ENCODE results near the gene SELENOV. TPM values are rescaled to one million over a fixed set of nuclear protein-coding genes. Genes with fewer than 3 reads are reported as not detected.

Gene SELENOV, protein sequence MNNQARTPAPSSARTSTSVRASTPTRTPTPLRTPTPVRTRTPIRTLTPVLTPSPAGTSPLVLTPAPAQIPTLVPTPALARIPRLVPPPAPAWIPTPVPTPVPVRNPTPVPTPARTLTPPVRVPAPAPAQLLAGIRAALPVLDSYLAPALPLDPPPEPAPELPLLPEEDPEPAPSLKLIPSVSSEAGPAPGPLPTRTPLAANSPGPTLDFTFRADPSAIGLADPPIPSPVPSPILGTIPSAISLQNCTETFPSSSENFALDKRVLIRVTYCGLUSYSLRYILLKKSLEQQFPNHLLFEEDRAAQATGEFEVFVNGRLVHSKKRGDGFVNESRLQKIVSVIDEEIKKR
- not detected for total RNA-seq

DNA sequence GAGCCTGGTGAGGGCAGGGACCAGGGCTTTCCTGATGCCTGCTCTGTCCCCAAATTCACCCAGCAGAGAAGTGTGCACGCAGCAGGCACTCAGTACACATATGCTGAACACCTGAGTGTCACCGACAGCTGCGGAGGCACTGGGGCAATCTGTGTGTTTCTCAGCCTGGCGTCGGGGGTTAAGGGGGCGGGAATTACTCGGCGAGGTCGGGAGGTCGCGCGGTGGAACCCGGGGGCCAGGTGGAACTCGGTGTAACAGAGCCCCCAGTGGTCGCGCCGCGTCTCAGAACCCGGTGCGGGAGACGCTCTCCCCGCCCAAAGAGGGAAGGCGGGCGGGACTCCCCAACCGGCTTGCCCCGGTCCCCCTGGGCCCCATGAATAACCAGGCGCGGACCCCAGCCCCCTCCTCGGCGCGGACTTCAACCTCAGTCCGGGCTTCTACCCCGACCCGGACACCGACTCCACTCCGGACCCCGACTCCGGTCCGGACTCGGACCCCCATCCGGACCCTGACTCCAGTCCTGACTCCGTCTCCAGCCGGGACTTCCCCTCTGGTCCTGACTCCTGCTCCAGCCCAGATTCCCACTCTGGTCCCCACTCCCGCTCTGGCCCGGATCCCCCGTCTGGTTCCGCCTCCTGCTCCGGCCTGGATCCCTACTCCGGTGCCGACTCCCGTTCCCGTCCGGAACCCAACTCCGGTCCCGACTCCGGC, at the start of gene SELENOV:
Gene SELENOV (plus strand): TSS at position 300 of the 711 bp plus-strand sequence. CDS start 74 bp downstream, at position 374.
- TF ChIP-seq, protein P1, sequence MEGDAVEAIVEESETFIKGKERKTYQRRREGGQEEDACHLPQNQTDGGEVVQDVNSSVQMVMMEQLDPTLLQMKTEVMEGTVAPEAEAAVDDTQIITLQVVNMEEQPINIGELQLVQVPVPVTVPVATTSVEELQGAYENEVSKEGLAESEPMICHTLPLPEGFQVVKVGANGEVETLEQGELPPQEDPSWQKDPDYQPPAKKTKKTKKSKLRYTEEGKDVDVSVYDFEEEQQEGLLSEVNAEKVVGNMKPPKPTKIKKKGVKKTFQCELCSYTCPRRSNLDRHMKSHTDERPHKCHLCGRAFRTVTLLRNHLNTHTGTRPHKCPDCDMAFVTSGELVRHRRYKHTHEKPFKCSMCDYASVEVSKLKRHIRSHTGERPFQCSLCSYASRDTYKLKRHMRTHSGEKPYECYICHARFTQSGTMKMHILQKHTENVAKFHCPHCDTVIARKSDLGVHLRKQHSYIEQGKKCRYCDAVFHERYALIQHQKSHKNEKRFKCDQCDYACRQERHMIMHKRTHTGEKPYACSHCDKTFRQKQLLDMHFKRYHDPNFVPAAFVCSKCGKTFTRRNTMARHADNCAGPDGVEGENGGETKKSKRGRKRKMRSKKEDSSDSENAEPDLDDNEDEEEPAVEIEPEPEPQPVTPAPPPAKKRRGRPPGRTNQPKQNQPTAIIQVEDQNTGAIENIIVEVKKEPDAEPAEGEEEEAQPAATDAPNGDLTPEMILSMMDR (IDR thresholded peaks at IDR 0.05), result no peak
- no peak for DNase-seq (ENCODE audit: low spot score in 2 of 2)
- Histone ChIP-seq H3K9me3 (no peaks in the 10 kb centered on the region), H3K36me3 (no peaks in the 10 kb centered on the region), H3K4me1 (peaks cover 5 to 10% of the 10 kb centered on the region in 2 donors), H3K27me3 (peaks cover 16% of the 10 kb centered on the region), H3K27ac (no peak within 1 kb of the TSS), H3K4me3 (peak within 1 kb of the TSS; percentile 42)
- intact Hi-C loops (cut with DNase I), result no loop called here

DNA sequence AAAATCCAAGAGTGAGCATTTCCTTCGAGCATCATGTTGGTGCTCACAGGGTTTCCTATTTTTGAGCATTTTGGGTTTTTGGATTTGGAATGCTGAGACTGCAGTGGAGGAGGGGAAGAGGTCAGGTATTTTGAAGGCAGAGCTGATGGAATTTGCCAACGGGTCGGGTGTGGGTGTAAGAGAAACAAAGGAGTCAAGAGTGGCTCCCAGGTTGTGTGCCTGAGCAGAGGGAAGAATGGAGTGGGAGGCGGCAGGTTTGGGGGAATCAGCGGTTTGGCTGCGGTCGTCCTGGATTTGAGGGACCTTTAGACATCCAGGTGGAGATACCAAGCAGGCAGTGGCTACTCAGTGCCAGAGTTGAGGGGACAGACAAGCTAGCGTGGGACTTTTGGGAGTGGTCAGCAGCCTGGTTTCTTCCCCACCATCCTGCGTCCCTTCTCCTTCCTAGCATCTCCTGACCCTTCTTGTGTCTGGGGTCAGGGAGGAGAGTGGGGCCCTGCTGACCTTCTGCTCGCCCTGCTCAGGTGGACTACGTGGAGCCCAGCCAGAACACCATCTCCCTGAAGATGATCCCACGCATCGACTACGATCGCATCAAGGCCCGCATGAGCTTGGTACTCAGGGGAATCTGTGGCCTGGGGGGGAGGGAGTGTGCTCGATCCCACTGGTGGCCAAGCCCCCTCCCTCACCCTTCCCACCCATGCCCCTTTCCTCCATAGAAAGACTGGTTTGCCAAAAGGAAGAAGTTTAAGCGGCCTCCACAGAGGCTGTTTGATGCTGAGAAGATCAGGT, 48.8 kb upstream of the SELENOV start:
- Histone ChIP-seq H3K27me3 (no peaks in the 10 kb centered on the region), H3K36me3 (peaks cover 72 to 85% of the 10 kb centered on the region in 2 donors), H3K27ac (no peak overlapping the region), H3K4me1 (no peaks in the 10 kb centered on the region), H3K9me3 (no peaks in the 10 kb centered on the region), H3K4me3 (no peak overlapping the region)
- DNase-seq (ENCODE audit: low spot score in 2 of 2), result no peak
- intact Hi-C loops (cut with DNase I), result no loop called here
- TF ChIP-seq, protein P1 (IDR thresholded peaks at IDR 0.05), result no peak

DNA sequence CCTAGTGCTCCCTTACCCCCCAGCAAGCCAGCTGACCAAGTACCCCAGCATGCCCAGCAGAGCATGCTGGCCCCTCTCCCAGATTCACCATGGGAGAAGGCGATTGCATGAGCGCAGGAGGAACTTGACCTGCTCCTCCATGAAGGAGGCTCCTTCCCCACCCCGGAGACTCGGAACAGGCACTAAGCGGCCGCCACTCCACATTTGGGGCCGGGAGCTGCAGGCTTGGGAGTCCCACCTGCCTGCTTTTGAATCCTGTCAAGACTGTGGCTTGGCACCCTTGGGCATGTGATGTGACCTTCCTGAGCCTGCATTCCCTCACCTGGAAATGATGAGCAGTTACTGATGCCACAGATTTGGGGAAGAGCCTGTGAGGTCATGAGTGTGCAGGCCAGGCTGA, 47.0 kb upstream of the SELENOV start:
- Histone ChIP-seq H3K4me3 (no peak overlapping the region), H3K9me3 (no peaks in the 10 kb centered on the region), H3K27me3 (no peaks in the 10 kb centered on the region), H3K36me3 (peaks cover 87 to 96% of the 10 kb centered on the region in 2 donors), H3K4me1 (no peaks in the 10 kb centered on the region), H3K27ac (no peak overlapping the region)
- no peak for DNase-seq (ENCODE audit: low spot score in 2 of 2)
- intact Hi-C loops (cut with DNase I), result no loop called here
- TF ChIP-seq, protein P1 (IDR thresholded peaks at IDR 0.05), result no peak

DNA sequence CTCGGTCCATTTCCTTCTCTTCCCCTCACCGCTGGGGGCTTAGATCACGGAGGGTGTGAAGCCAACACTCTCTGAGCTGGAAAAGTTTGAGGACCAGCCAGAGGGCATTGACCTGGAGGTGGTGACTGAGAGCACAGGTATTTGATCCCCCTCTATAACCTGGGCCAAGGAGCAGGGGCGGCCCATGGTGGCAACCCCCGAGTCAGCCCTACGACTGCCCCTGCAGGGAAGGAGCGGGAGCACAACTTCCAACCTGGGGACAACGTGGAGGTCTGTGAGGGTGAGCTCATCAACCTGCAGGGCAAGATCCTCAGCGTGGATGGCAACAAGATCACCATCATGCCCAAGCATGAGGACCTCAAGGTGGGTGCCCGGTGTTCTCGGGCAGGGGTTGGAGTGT, 45.9 kb upstream of the SELENOV start:
- Histone ChIP-seq H3K4me3 (no peak overlapping the region), H3K9me3 (no peaks in the 10 kb centered on the region), H3K27ac (no peak overlapping the region), H3K27me3 (no peaks in the 10 kb centered on the region), H3K4me1 (no peaks in the 10 kb centered on the region), H3K36me3 (peaks cover 96 to 100% of the 10 kb centered on the region in 2 donors)
- intact Hi-C loops (cut with DNase I), result no loop called here
- no peak for DNase-seq (ENCODE audit: low spot score in 2 of 2)
- TF ChIP-seq, protein P1 (IDR thresholded peaks at IDR 0.05), result no peak

DNA sequence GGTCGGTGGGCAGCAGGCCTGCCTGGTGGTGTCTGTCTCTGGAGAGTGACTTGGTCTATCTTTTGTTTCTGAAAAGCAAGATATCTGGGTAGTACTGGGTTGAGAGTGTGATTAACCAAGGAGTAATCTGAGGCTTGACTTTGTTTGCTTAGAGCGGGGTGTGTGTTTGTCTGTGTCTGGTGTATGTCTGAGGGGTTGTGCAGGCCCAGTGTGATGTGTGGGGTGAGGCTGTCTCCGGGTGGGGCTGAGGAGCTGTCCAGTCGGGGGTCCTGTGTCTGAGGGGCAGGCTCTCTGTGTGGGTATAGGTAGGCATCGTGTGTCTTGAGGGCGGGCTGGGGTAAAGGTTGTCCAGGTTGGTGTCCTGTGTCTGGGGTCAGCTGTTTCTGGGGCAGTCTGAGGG, 45.4 kb upstream of the SELENOV start:
- DNase-seq (ENCODE audit: low spot score in 2 of 2), result no peak
- Histone ChIP-seq H3K4me1 (no peaks in the 10 kb centered on the region), H3K36me3 (peaks cover 97 to 100% of the 10 kb centered on the region in 2 donors), H3K27me3 (no peaks in the 10 kb centered on the region), H3K9me3 (no peaks in the 10 kb centered on the region), H3K27ac (no peak overlapping the region), H3K4me3 (no peak overlapping the region)
- TF ChIP-seq, protein P1 (IDR thresholded peaks at IDR 0.05), result no peak
- intact Hi-C loops (cut with DNase I), result no loop called here
